GM23338 (cell line): ENCODE results near the gene YWHAB. TPM values are rescaled to one million over a fixed set of nuclear protein-coding genes. Genes with fewer than 3 reads are reported as not detected.

Source experiments
- ATAC-seq: fragments of 200-7000 bp; cut with Tn5 transposase; 3 replicates; pipeline ENCODE4 v1.9.1; 2020
- DNase-seq: peaks from one replicate; pipeline ENCODE4 v3.0.0-alpha.2; 2015; ENCODE audit warnings: low spot score
- H2AFZ ChIP-seq: fragments of 200-600 bp; sonication (generic); 2 replicates; pipeline ENCODE4 v1.8.0; 2016; ENCODE audit warnings: antibody characterized with exemption, mild to moderate bottlenecking, moderate library complexity
- H3F3A ChIP-seq: fragments of 200-600 bp; sonication (generic); replicated peaks from 2 replicates; pipeline ENCODE4 v1.8.0; 2017; ENCODE audit warnings: antibody characterized with exemption, mixed run types, low read depth
- H3K27ac ChIP-seq: fragments of 200-600 bp; sonication (generic); 2 replicates; pipeline ENCODE4 v1.6.1; 2016; ENCODE audit warnings: low read depth
- H3K27me3 ChIP-seq: fragments of 200-600 bp; sonication (generic); 2 replicates; pipeline ENCODE4 v1.8.0; 2016; ENCODE audit warnings: mild to moderate bottlenecking, mixed run types, moderate library complexity; ENCODE audit not compliant: insufficient read depth
- H3K36me3 ChIP-seq: fragments of 200-600 bp; sonication (generic); 2 replicates; pipeline ENCODE4 v1.8.0; 2016; ENCODE audit warnings: mild to moderate bottlenecking; ENCODE audit not compliant: insufficient read depth
- H3K4me1 ChIP-seq: fragments of 200-600 bp; sonication (generic); 2 replicates; pipeline ENCODE4 v1.8.0; 2016; ENCODE audit warnings: mild to moderate bottlenecking, moderate library complexity; ENCODE audit not compliant: insufficient read depth
- H3K4me2 ChIP-seq: fragments of 200-600 bp; sonication (generic); 2 replicates; pipeline ENCODE4 v1.7.1; 2017; ENCODE audit warnings: mixed run types
- H3K4me3 ChIP-seq: fragments of 200-600 bp; sonication (generic); 2 replicates; pipeline ENCODE4 v1.6.1; 2016; ENCODE audit warnings: mixed run types
- H3K79me2 ChIP-seq: fragments of 200-600 bp; sonication (generic); replicated peaks from 2 replicates; pipeline ENCODE4 v1.8.0; 2017; ENCODE audit warnings: mild to moderate bottlenecking; ENCODE audit not compliant: insufficient read depth
- H3K9me2 ChIP-seq: fragments of 200-600 bp; sonication (generic); 2 replicates; pipeline ENCODE4 v1.8.0; 2017; ENCODE audit not compliant: insufficient read depth
- H4K20me1 ChIP-seq: fragments of 200-600 bp; sonication (generic); replicated peaks from 2 replicates; pipeline ENCODE4 v1.8.0; 2017; ENCODE audit warnings: mild to moderate bottlenecking; ENCODE audit not compliant: insufficient read depth
- H3K27ac Mint-ChIP-seq: 2 replicates; pipeline ENCODE4 v1.8.0; 2020; ENCODE audit warnings: inconsistent platforms, mild to moderate bottlenecking, moderate library complexity, mixed read lengths
- H3K27me3 Mint-ChIP-seq: 3 replicates; pipeline ENCODE4 v1.8.0; 2022; ENCODE audit warnings: low read depth, mild to moderate bottlenecking, moderate library complexity, mixed read lengths, inconsistent platforms; ENCODE audit not compliant: insufficient read depth, poor library complexity
- H3K36me3 Mint-ChIP-seq: 3 replicates; pipeline ENCODE4 v1.8.0; 2021; ENCODE audit warnings: low read depth, mild to moderate bottlenecking, inconsistent platforms, moderate library complexity, mixed read lengths
- H3K4me1 Mint-ChIP-seq: 3 replicates; pipeline ENCODE4 v1.8.0; 2020; ENCODE audit warnings: mild to moderate bottlenecking, inconsistent platforms, mixed read lengths
- H3K4me3 Mint-ChIP-seq: 3 replicates; pipeline ENCODE4 v1.8.0; 2021; ENCODE audit warnings: moderate library complexity, mild to moderate bottlenecking, inconsistent platforms, mixed read lengths
- H3K9me3 Mint-ChIP-seq: 3 replicates; pipeline ENCODE4 v1.8.0; 2020; ENCODE audit warnings: moderate library complexity, mild to moderate bottlenecking, inconsistent platforms, mixed read lengths
- CREB1 ChIP-seq: fragments of 250-450 bp; sonication (Bioruptor Pico); IDR thresholded peaks from 2 replicates; pipeline ENCODE4 v1.5.0; 2020; ENCODE audit warnings: low read depth, mild to moderate bottlenecking, moderate library complexity
- ETS1 ChIP-seq: IDR thresholded peaks from 2 replicates; pipeline ENCODE4 v1.6.1; 2016; ENCODE audit warnings: antibody characterized with exemption
- EZH2 ChIP-seq: fragments of 200-600 bp; sonication (generic); IDR thresholded peaks from one replicate; pipeline ENCODE4 v1.8.0; 2017; ENCODE audit warnings: antibody characterized with exemption, mild to moderate bottlenecking, low read depth; ENCODE audit not compliant: unreplicated experiment
- EZH2phosphoT487 ChIP-seq: fragments of 200-600 bp; sonication (generic); IDR thresholded peaks from one replicate; pipeline ENCODE4 v1.8.1; 2018; ENCODE audit warnings: antibody characterized with exemption; ENCODE audit not compliant: unreplicated experiment
- JUNB ChIP-seq: IDR thresholded peaks from one replicate; pipeline ENCODE4 v1.6.1; 2016; ENCODE audit warnings: antibody characterized with exemption; ENCODE audit not compliant: unreplicated experiment
- NANOG ChIP-seq: IDR thresholded peaks from 2 replicates; pipeline ENCODE4 v1.6.1; 2016; ENCODE audit warnings: antibody characterized with exemption, borderline replicate concordance
- POLR2AphosphoS5 ChIP-seq: IDR thresholded peaks from 2 replicates; pipeline ENCODE4 v1.6.1; 2016; ENCODE audit warnings: antibody characterized with exemption, low read depth
- STAT1 ChIP-seq: IDR thresholded peaks from one replicate; pipeline ENCODE4 v1.6.1; 2016; ENCODE audit warnings: antibody characterized with exemption; ENCODE audit not compliant: unreplicated experiment
- ZNF114 ChIP-seq: fragments of 250-450 bp; sonication (Bioruptor Pico); IDR thresholded peaks from 2 replicates; pipeline ENCODE4 v1.5.0; 2020; ENCODE audit warnings: mild to moderate bottlenecking, moderate library complexity
- ZNF331 ChIP-seq: fragments of 250-450 bp; sonication (Bioruptor Pico); IDR thresholded peaks from 2 replicates; pipeline ENCODE4 v1.5.0; 2020; ENCODE audit warnings: low read depth, mild to moderate bottlenecking, moderate library complexity
- ZNF462 ChIP-seq: fragments of 250-450 bp; sonication (Bioruptor Pico); IDR thresholded peaks from 2 replicates; pipeline ENCODE4 v1.5.0; 2020; ENCODE audit warnings: mild to moderate bottlenecking, moderate library complexity
- polyA plus RNA-seq: library from polyadenylated mRNA; unstranded; fragments of >200 nt; fragmentation: Nextera tagmentation; extraction: Ambion mirVana; gene quantifications from 2 replicates; pipeline ENCODE4 v1.2.1, GENCODE V29; 2016
- total RNA-seq: library from RNA; depleted of rRNA; stranded (reverse); fragments of >200 nt; shearing (Covaris generic); gene quantifications from 2 replicates; pipeline ENCODE4 v1.2.3, GENCODE V29; 2014
- TF ChIP-seq, protein P1 (sequence below): IDR thresholded peaks from one replicate; pipeline ENCODE4 v1.6.1; 2018; ENCODE audit warnings: antibody characterized with exemption; ENCODE audit not compliant: unreplicated experiment
- TF ChIP-seq, protein P2 (sequence below), 2 experiments: fragments of 200-600 bp in 1 of 2; sonication (generic) in 1 of 2; conservative IDR thresholded peaks; 2 replicates each; pipeline versions ENCODE4 v1.5.1 to v1.6.1; 2016 to 2017; ENCODE audit warnings: antibody characterized with exemption in 2 of 2, low read depth in 2 of 2, mild to moderate bottlenecking in 2 of 2, moderate library complexity in 1 of 2

YWHAB gene
- total and polyA plus RNA-seq, 2 experiments from 2014 or later, result 121 to 519 TPM

DNA sequence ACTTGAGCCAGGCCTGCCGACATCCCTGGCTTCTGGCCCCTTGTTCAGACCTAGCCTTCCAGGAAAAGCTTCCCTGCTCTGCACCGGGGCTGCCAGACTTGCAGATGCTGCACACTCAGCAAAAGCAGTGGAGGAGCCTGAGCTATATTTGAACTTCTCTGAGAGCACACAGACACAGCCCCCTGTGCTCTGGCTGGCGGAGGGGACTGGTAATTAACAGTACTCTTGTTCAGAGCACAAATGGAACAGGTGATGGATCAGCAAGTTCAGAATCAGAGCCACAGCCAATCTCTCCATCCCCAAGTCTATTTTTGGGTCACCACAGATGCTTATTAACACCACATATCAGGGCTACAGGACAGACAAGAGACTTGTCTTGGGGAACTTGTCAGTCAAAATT lies 47.6 kb upstream of the YWHAB start:
- peaks cover 4% of the 10 kb centered on the region for H3K9me3 Mint-ChIP-seq
- peaks cover 3% of the 10 kb centered on the region; the same call in 2 of the 3 replicates for H3K36me3 Mint-ChIP-seq
- no peak for DNase-seq
- no peaks in the 10 kb centered on the region for H3K27me3 ChIP-seq
- no peaks in the 10 kb centered on the region for H4K20me1 ChIP-seq
- no peaks in the 10 kb centered on the region for H3K27me3 Mint-ChIP-seq
- no peak overlapping the region for H3K4me3 ChIP-seq
- H2AFZ ChIP-seq, result no peak overlapping the region
- H3K36me3 ChIP-seq, result no peaks in the 10 kb centered on the region
- ATAC-seq, result no peak
- no peaks in the 10 kb centered on the region for H3K9me2 ChIP-seq
- H3K79me2 ChIP-seq, result no peaks in the 10 kb centered on the region
- no peak for TF ChIP-seq ETS1
- no peak for TF ChIP-seq EZH2phosphoT487
- TF ChIP-seq, protein P1, sequence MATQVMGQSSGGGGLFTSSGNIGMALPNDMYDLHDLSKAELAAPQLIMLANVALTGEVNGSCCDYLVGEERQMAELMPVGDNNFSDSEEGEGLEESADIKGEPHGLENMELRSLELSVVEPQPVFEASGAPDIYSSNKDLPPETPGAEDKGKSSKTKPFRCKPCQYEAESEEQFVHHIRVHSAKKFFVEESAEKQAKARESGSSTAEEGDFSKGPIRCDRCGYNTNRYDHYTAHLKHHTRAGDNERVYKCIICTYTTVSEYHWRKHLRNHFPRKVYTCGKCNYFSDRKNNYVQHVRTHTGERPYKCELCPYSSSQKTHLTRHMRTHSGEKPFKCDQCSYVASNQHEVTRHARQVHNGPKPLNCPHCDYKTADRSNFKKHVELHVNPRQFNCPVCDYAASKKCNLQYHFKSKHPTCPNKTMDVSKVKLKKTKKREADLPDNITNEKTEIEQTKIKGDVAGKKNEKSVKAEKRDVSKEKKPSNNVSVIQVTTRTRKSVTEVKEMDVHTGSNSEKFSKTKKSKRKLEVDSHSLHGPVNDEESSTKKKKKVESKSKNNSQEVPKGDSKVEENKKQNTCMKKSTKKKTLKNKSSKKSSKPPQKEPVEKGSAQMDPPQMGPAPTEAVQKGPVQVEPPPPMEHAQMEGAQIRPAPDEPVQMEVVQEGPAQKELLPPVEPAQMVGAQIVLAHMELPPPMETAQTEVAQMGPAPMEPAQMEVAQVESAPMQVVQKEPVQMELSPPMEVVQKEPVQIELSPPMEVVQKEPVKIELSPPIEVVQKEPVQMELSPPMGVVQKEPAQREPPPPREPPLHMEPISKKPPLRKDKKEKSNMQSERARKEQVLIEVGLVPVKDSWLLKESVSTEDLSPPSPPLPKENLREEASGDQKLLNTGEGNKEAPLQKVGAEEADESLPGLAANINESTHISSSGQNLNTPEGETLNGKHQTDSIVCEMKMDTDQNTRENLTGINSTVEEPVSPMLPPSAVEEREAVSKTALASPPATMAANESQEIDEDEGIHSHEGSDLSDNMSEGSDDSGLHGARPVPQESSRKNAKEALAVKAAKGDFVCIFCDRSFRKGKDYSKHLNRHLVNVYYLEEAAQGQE, result no peak
- TF ChIP-seq CREB1 (CRISPR knock-in tag), result no peak
- no peak for TF ChIP-seq NANOG
- TF ChIP-seq EZH2, result no peak
- TF ChIP-seq, protein P2, sequence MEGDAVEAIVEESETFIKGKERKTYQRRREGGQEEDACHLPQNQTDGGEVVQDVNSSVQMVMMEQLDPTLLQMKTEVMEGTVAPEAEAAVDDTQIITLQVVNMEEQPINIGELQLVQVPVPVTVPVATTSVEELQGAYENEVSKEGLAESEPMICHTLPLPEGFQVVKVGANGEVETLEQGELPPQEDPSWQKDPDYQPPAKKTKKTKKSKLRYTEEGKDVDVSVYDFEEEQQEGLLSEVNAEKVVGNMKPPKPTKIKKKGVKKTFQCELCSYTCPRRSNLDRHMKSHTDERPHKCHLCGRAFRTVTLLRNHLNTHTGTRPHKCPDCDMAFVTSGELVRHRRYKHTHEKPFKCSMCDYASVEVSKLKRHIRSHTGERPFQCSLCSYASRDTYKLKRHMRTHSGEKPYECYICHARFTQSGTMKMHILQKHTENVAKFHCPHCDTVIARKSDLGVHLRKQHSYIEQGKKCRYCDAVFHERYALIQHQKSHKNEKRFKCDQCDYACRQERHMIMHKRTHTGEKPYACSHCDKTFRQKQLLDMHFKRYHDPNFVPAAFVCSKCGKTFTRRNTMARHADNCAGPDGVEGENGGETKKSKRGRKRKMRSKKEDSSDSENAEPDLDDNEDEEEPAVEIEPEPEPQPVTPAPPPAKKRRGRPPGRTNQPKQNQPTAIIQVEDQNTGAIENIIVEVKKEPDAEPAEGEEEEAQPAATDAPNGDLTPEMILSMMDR (conservative IDR thresholded peaks at IDR 0.05; ENCODE audit: low read depth in 2 of 2), result no peak
- TF ChIP-seq ZNF462 (CRISPR knock-in tag), result no peak
- TF ChIP-seq STAT1, result no peak
- no peak for TF ChIP-seq POLR2AphosphoS5
- TF ChIP-seq ZNF331 (CRISPR knock-in tag), result no peak
- TF ChIP-seq JUNB, result no peak
- no peak for TF ChIP-seq ZNF114 (CRISPR knock-in tag)
- no peaks in the 10 kb centered on the region for H3F3A ChIP-seq
- H3K27ac Mint-ChIP-seq, result no peak overlapping the region
- H3K4me1 ChIP-seq, result peaks cover 14% of the 10 kb centered on the region
- peaks cover 3% of the 10 kb centered on the region; the same call in 1 of the 3 replicates for H3K4me1 Mint-ChIP-seq
- no peak overlapping the region for H3K27ac ChIP-seq
- H3K4me3 Mint-ChIP-seq, result no peak overlapping the region
- H3K4me2 ChIP-seq, result no peak overlapping the region
